Mucosa of descending colon (tissue), 3 donors: ENCODE data around the gene PTPRJ. TPM values are rescaled to one million over a fixed set of nuclear protein-coding genes. Genes with fewer than 3 reads are reported as not detected.
"Not testable (repeated sequence)": the region's sequence is repeated elsewhere in the genome, so short reads cannot be mapped to it uniquely, and the experiment has no call there.

Experiments
- ATAC-seq: fragments of 200-7000 bp; cut with Tn5 transposase; one replicate; pipeline ENCODE4 v1.9.1; 2020; ENCODE audit warnings: mild to moderate bottlenecking, moderate library complexity
- DNase-seq, 3 donors: peaks; one replicate each; pipeline ENCODE4 v3.0.0-alpha.2; 2020
- H3K36me3 ChIP-seq: fragments of 200-600 bp; one replicate; pipeline ENCODE4 v1.8.0; 2021; ENCODE audit warnings: low read depth, mild to moderate bottlenecking
- H3K4me1 ChIP-seq: fragments of 200-600 bp; one replicate; pipeline ENCODE4 v1.8.0; 2021; ENCODE audit warnings: low read depth, mild to moderate bottlenecking
- H3K4me3 ChIP-seq: fragments of 200-600 bp; one replicate; pipeline ENCODE4 v1.8.0; 2021; ENCODE audit warnings: mild to moderate bottlenecking
- H3K9me3 ChIP-seq: fragments of 200-600 bp; one replicate; pipeline ENCODE4 v1.8.0; 2021; ENCODE audit warnings: mild to moderate bottlenecking
- CTCF ChIP-seq: fragments of 200-600 bp; IDR thresholded peaks from one replicate; pipeline ENCODE4 v1.8.0; 2022; ENCODE audit warnings: antibody characterized with exemption, mild to moderate bottlenecking
- intact Hi-C, 2 donors: fragments of 100-400 bp; cut with DNase I in 1 of 2; cut with micrococcal nuclease in 1 of 2; formaldehyde crosslinking; loops; one replicate each; pipeline versions ENCODE4 v1.11.0 to v1.11.1; 2022; cut with DNase I, micrococcal nuclease
- total RNA-seq, 3 donors: library from RNA; stranded (reverse); fragmentation: NEBNext Ultra II Directional in 2 of 3; extraction: Animal tissue kit (Norgen Biotek cat#: 25700) in 2 of 3; gene quantifications; one replicate each; pipeline versions ENCODE4 v1.2.1 to v1.2.4, GENCODE V29; 2021 to 2023
- donor health status: DM: no; HTN: no; CAD: no; lungs with moderate emphysema.
- donor health status: DM: no; HTN: no; CAD: no.
- donor health status: DM: no; HTN: yes; CAD: no.

PTPRJ gene
- total RNA-seq, 3 donors from 2014 or later = 27.8 to 54.6 (median 44.0) TPM

- DNase-seq = no peak
- H3K4me1 ChIP-seq = peaks cover 4% of the 10 kb centered on the region
- no peak for TF ChIP-seq CTCF
These were observed 38.8 kb downstream of the PTPRJ start for GRCh38 chr11:48019217-48019584.

GRCh38 chr11:48019595-48019994 lies 39.2 kb downstream of the PTPRJ start:
- DNase-seq = no peak
- intact Hi-C loops = no loop called here
- Histone ChIP-seq H3K36me3 (no peaks in the 10 kb centered on the region), H3K4me3 (no peak overlapping the region), H3K9me3 (no peaks in the 10 kb centered on the region), H3K4me1 (peaks cover 4% of the 10 kb centered on the region)
- TF ChIP-seq CTCF = no peak
- no peak for ATAC-seq

More at GRCh38 chr11:48019217-48019584, 38.8 kb downstream of the PTPRJ start:
- no peak overlapping the region for H3K4me3 ChIP-seq
- ATAC-seq = peak; percentile 32
- H3K9me3 ChIP-seq = no peaks in the 10 kb centered on the region
- intact Hi-C loops = no loop called here
- H3K36me3 ChIP-seq = no peaks in the 10 kb centered on the region

GRCh38 chr11:48020092-48020755 lies 39.9 kb downstream of the PTPRJ start:
- intact Hi-C loops = no loop called here
- H3K4me1 ChIP-seq = peaks cover 4% of the 10 kb centered on the region
- no peaks in the 10 kb centered on the region for H3K36me3 ChIP-seq
- no peak for TF ChIP-seq CTCF
- DNase-seq = no peak
- no peaks in the 10 kb centered on the region for H3K9me3 ChIP-seq
- ATAC-seq = peak; percentile 81
- H3K4me3 ChIP-seq = no peak overlapping the region

GRCh38 chr11:48021201-48021820 lies 41.0 kb downstream of the PTPRJ start:
- ATAC-seq, intact Hi-C loops, H3K4me1 ChIP-seq, H3K4me3 ChIP-seq, DNase-seq, H3K9me3 ChIP-seq, H3K36me3 ChIP-seq: not testable (repeated sequence)

GRCh38 chr11:48022445-48022844 lies 42.1 kb downstream of the PTPRJ start:
- H3K36me3 ChIP-seq = no peaks in the 10 kb centered on the region

GRCh38 chr11:48023608-48024007 lies 43.2 kb downstream of the PTPRJ start:
- DNase-seq, ATAC-seq, H3K4me3 ChIP-seq, H3K4me1 ChIP-seq, intact Hi-C loops, H3K36me3 ChIP-seq, H3K9me3 ChIP-seq: not testable (repeated sequence)

More at GRCh38 chr11:48022445-48022844, 42.1 kb downstream of the PTPRJ start:
- H3K4me1 ChIP-seq = peaks cover 2% of the 10 kb centered on the region
- no peak for TF ChIP-seq CTCF
- no peaks in the 10 kb centered on the region for H3K9me3 ChIP-seq
- intact Hi-C loops = no loop called here
- no peak overlapping the region for H3K4me3 ChIP-seq
- ATAC-seq (no peak), DNase-seq (no peak)
